GM19025 (cell line): ENCODE measurements around the gene TFPI2.
"Not testable (repeated sequence)": the region's sequence is repeated elsewhere in the genome, so short reads cannot be mapped to it uniquely, and the experiment has no call there.

Experiments used
- ATAC-seq: cut with Tn5 transposase; IDR thresholded peaks from one replicate; pipeline ENCODE4 v1.9.1; 2021; ENCODE audit warnings: mild to moderate bottlenecking, low read depth, moderate library complexity; ENCODE audit not compliant: unreplicated experiment

The TFPI2 gene, protein sequence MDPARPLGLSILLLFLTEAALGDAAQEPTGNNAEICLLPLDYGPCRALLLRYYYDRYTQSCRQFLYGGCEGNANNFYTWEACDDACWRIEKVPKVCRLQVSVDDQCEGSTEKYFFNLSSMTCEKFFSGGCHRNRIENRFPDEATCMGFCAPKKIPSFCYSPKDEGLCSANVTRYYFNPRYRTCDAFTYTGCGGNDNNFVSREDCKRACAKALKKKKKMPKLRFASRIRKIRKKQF

DNA sequence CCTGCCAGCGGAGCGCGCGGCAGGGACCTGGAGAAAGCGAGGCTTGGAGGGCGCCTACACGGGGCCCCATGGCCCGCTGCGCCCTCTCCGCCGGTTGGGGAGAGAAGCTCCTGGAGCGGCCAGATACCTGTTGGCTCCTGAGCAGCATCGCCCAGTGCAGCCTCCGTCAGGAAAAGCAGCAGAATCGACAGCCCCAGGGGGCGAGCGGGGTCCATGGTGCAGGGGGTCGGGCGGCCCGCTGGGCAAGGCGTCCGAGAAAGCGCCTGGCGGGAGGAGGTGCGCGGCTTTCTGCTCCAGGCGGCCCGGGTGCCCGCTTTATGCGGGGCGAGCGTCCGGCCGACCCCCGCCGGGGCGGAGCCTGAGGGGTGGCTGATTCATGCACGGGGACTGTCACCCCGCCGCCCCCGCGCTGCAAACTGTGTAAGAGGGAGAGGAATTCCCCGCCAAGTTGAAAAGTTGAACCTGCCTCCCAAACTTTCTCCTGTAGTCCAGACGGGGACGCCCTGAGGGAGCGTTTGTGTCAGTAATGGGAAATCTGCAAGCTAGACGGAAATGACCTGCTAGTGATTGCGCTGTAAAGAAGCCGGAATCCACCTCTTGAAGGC is at the start of gene TFPI2:
TFPI2 (minus strand) TSS at position 290 of the 605 bp plus-strand sequence; CDS start at position 215, 75 bp downstream.
- ATAC-seq, result no peak

DNA sequence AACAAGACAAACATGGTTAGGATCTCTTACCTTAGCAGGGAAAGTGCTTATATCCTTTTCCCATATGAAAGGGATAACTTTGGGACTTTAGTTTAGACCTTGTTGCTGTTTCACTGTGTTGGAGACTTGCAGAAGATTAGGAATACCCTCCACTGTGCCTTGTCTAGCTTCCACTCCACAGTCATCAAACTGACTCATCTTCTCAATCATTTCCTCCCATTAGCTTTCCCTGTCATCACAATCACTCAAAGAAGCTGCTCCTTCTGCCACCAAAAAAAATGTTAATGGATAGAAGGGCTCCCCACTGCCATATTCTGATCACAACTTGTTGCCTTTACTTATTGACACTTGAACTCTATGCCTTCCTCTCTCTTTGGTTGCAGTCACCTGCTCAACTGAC is 47.7 kb upstream of the TFPI2 start:
- no peak for ATAC-seq

DNA sequence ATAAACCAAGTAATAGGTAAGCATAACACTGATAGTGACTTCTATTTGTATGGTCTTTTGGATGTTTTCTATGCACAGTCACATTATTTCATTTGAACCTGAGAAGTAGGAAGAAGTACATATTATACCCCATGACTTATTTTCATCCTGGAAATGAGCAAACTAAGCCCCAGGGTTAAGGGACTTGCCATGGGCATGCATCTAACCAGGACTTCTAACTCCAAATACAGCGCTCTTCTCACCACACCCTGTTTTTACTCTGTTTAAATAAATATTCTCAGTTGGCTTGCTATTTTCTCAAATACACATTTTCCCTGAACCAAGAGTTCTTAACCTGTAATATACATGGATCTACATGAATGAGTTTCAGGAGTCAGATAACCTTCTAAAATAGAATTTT is 47.3 kb upstream of the TFPI2 start:
- ATAC-seq, result no peak

DNA sequence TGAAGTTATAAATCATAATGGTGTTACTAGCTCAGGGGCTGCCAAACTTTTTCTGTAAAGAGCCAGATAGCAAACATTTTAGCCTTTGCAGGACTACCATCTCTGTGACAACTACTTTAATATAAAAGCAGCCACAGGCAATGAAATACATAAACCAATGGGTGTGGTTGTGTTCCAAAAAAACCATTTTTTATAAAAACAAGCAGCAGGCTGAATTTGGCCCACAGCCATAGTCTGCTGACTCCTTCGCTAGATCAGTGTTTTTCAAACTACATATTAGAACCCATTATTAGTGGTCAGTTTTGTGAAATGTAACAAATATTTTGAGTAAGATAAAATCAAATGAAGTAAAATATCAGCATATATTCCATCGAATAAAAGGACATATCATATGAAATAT is 44.5 kb upstream of the TFPI2 start:
- no peak for ATAC-seq

DNA sequence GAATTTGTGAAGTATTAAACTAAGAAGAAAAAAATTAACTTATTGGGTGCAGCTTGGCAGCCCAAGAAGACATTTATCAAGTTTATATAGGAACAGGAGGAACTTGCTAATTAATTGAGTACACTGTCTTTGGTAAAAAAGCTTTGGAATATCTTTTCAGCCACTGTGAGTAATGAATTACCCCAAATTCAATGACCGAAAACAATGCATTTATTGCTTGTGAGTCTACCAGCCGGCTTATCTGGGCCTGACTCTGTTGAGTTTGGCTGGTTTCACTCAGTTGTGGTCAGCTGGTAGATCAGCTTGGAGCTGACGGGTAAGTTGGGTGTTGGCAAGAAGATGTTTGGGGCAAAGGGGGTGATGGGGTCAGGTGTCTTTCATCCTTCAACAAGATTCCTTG is 42.6 kb upstream of the TFPI2 start:
- ATAC-seq, result no peak

DNA sequence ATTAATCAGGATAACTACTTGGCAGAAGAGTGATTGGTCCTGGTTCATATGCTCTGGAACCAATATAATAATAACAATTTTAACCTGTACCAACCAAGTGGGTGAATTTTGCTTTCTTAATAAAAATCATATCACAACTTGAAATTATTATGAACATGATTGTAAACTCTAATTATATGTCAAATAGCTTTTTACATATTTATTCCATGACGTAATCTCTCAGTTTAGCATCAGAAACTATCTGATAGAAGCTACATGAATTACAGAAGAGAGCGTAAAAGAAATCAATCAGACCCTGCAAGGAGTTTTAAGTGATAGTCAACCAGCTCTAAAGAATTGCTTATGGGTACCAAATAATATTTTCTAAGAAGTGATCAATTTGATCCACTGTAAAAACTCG is 41.1 kb upstream of the TFPI2 start:
- ATAC-seq, result no peak

DNA sequence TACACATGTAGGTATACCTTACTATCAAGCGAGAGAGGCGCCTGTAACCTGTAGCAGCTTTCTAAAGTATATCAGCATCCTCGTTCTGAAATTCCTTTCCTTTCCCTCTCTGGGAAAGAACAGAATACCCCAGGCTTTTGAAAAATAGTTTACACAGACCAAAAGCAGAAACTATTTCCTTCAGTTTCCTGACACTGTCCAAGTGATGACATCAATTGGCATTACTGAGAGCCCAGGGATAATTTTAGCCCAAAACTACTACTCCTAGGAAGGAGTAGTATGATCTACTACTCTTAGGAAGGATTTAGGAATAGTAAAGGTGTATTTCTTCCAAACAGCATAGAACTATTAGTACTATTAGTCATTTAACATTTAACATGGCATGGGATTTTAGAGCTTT is 37.0 kb upstream of the TFPI2 start:
- ATAC-seq, result no peak

DNA sequence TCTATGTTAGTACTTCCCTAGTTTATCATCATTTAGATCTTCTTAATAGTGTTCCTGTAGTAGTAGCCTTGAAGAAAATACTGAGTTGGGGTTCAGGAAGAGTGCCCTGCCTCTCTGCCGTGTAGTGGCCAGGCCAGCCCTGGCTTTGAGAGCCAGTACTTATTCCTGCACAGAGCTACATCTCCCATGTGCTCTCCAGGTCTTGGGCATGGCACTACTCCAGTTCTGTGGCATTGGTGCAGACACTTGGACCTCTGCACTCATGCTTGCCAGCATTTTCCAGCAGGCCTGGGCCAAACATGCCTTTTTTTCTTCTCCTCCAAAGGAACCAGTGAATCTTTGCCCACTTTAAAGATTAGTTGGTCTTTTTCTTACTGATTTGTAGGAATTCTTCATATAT is 36.2 kb upstream of the TFPI2 start:
- ATAC-seq, result no peak

DNA sequence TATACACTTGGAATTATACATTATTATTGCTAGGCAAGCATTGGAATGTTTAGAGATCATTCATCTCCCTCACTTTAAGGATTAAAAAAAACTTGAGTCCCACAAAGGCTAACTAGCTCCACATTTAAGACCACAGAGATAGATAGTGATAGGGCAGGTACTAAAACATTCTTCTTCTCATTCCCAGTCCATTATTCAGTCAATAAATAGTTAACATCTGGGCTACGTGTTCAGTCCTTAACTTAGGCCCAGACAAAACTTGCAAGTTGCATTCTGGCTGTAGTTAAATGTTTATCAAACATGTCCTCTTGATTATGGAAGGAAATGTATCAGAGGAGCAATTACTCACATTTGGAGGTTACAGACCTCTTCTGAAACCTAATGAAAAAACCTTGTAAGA is 33.4 kb upstream of the TFPI2 start:
- no peak for ATAC-seq

DNA sequence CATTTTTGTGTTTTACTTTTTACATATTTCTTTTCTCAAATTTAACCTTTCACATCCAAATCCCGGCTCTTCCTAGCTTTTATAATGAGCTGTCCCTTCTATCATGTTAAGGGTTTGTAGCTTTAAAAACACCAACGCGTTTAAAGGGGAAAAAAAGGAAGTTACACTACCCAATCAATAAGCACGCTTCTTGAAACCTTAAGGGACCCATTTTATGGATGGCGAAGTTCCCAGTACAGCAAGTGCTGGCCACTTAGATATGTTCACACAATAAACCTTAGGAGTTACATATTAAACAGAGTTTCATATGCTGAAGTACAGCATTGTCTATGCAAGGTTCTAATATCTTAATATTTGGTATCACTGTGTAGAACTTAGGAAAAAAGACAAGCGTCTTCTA is 32.7 kb upstream of the TFPI2 start:
- no peak for ATAC-seq

DNA sequence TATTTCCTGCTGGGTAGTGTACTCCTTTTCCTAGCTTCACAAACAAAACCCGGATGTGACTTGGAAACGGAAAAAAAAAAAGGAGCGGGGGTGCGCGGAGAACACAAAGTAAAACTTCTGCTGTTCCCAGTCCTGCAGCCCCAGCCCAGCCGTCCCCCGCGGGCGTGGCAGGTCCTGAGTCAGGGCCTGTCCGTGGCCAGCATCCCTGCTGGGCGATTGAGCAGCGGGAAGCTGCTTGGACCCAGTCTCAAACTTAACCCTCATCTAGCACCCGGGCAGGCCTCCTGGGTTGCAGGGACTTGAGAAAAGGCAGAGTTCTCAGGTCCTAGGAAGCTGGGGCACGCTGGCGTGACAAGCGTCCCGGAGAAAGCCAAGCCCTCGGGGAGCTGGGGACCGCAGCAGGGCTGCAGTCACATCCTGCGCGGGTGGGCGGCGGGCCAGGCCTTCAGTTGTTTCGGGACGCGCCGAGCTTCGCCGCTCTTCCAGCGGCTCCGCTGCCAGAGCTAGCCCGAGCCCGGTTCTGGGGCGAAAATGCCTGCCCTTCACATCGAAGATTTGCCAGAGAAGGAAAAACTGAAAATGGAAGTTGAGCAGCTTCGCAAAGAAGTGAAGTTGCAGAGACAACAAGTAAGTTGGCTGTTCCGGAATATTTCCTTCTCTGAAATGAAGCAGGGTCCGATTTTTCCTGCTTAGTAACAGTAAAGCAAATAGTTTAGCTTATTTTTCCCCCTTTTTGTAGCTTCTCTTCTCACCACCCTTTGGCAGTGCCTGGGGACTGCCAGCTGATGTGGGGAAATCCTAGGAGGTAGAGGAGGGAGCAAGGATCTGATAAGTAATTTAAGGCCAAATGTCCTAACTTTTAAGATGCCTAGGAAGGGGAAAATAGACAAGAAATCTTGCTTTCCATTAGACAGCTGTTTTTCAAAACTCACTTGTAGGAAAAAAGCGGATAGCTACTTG is 31.3 kb upstream of the TFPI2 start, which contains the start of gene GNG11:
GNG11 (plus strand) TSS at position 129 of the 960 bp plus-strand sequence; CDS start at position 532, 403 bp downstream.
- ATAC-seq, result peak; percentile 95

DNA sequence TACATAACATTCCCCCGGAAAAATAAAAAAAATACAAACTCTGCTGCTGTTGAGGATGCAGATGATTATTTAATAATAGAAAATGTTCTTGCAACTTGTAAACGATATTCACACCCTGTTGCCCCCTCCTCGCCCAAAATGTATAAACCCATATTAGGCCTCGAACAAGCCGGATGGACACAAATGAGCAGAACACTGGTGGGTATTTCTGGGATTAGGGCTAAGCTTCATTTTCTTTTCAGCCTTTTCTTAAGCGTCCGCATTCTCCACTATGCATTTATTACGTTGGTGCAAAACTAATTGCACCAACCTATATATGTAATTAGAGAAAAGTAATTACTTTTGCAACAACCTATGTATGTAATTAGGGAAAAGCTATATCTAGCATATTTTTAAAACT is 30.6 kb upstream of the TFPI2 start:
- ATAC-seq, result no peak

DNA sequence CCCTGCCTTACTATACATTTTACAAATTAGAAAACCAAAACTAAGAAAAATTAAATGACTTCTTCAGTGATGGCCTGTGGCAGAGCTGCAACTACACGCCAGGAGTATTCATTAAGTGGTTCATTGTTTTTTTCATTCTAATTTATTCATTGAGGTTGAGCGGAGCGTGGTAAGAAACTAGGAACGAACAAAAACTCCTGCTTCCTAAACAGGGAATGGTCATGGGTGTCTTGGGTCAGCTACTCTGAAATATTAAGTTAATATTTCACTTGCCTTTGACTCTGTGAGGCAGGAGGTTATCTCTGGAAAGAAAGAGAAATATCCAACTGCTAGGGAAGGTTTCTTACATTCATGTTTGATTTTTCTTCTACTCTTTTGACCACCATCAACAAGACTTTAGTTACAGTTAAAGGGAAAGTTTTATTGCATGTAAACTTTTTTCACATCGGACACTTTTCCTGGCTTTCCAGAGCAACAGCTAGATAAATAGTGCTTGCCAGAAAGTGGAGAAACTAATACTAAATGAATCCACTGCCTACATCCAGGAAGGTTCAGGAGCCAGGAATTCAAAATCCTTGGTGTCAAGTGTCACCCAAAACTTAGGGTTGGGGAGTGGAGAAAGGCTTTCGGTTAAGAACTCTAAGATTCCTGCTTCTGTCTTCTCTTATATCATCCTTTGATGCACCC is 30.1 kb upstream of the TFPI2 start:
- ATAC-seq, result no peak

DNA sequence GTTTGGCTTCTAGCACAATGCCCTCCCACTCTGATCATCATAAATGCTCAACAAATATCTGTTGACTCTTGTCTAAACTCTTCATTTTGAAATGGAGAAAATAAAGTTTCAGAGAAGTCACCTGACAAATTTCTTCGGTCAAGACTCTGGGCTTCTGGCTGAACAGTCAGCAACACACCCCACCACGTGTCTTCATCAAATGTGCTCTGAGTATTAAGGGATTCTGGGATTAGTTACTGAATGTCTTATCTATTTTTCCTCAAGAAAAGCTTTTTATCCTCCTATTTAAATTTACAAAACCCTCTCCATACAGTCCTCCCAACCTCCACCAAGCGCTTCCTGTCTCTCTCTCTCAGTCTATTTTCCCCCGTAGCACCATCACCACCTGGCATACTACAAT is 25.8 kb upstream of the TFPI2 start:
- ATAC-seq, result peak; percentile 2

DNA sequence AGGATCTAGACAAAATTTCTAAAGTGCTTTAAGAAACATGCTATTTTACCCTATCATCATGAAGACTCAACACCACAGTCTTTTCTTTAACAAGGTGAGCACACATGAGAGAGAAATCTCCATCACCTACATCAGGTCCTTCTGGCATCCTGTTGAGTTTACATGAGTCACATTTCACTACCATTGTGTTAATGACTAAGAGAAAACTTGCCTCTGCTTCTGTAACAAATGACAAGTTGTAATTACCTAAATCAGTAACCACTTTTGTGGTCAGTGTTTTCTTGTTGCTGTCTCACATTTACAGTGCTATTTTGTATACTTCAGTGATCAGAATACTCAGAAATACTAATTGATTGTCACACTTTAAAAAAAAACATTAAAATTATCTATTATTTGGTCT is 25.3 kb upstream of the TFPI2 start:
- ATAC-seq, result peak; percentile 53

DNA sequence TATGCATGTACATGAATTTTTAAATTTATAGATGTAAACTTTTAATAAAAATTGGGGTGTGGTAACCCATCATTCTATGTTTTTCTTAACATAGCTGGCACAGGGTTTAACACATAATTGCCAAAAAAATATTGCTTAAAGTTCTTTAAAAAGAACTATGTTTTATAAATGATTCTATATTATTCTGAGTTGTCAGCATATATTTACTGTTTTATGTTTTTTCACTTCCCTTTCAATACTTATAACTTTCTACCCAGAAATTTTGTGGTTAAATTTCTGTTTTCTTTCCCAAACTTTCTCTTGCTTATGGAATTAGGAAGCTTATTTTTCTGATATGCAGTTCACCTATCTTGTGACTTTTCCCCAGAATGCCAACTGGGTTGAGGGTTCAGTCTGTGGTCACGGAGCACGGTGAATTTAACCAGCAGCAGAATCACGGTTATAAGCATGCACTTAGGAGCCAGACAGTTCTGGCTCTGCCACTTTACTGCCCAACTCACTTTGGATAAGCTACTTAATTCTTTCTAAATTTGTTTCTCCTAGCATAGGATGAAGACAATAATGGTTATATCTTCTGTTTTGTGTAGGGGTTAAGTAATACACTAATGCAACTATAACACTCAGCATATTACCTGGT is 24.8 kb upstream of the TFPI2 start:
- ATAC-seq, result not testable (repeated sequence)

DNA sequence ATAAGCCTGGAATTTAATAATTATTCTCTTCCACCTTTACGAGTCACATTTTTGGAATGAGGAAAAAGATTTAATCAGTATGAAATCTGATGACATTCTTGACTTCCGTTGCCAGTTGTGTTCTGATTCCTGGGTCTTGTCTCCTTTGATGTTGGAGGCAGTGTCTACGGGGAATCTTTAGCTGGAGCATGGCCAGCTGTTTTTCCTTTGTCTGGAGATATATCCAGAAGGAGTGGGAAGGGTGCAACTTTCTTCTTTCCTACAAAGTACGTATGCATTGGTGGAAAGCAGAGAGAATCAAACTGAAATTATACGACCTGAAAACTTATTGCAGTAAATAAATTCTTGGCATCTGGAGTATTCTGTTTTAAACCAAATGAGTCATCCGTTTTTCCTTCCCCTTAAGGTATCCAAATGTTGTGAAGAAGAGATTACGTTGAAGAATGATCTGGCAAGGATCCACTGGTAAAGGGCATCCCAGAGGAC is 24.1 kb upstream of the TFPI2 start:
- no peak for ATAC-seq

DNA sequence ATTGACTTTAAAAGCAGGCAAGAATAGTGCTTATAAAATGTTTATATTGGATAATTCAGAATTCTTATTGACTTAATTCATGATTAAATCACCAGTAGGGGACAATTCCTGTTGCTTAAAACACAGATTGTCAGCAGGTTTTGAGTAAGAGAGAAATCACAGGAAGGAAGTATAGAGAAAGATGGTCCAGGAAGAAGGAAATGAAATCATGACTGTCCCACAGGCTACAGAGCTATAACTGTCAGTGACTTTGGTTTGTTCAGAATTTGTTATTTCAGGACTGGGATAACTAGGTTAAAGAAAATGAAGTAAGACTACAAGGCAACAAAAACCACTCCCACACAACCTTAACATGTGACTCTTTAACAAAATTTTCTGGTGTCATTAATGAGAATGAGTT is 22.6 kb upstream of the TFPI2 start:
- ATAC-seq, result no peak

DNA sequence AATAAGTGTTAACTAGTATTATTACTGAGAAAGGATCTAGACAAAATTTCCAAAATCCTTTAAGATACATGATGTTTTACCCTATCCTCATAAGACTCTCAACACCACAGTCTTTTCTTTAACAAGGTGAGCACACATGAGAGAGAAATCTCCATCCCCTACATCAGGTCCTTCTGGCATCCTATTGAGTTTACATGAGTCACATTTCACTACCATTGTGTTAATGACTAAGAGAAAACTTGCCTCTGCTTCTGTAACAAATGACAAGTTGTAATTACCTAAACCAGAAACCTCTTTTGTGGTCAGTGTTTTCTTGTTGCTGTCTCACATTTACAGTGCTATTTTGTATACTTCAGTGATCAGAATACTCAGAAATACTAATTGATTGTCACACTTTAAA is 21.1 kb upstream of the TFPI2 start:
- ATAC-seq, result not testable (repeated sequence)

DNA sequence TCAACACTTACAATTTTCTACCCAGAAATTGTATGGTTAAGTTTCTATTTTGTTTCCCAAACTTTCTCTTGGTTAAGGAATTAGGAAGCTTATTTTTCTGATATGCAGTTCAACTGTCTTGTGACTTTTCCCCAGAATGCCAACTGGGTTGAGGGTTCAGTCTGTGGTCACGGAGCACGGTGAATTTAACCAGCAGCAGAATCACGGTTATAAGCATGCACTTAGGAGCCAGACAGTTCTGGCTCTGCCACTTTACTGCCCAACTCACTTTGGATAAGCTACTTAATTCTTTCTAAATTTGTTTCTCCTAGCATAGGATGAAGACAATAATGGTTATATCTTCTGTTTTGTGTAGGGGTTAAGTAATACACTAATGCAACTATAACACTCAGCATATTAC is 20.7 kb upstream of the TFPI2 start:
- not testable (repeated sequence) for ATAC-seq
